Fibroblast of mammary gland (primary cell): ENCODE results near the gene TMEM187.

Experiments
- DNase-seq: peaks from one replicate; pipeline ENCODE4 v3.0.0-alpha.2; 2010; ENCODE audit warnings: low read depth
- H3K4me3 ChIP-seq: 2 replicates; pipeline ENCODE4 v1.5.1; 2011; ENCODE audit warnings: low read depth, mild to moderate bottlenecking, low read length, moderate library complexity; ENCODE audit not compliant: control insufficient read depth
- CTCF ChIP-seq: conservative IDR thresholded peaks from 2 replicates; pipeline ENCODE4 v1.5.1; 2011; ENCODE audit warnings: low read depth, low read length, inconsistent platforms; ENCODE audit not compliant: control insufficient read depth, insufficient read depth

The TMEM187 gene

GRCh38 chrX:154012336-154012991 lies 39.9 kb downstream of the TMEM187 start:
- DNase-seq: no peak
- no peak for TF ChIP-seq CTCF
- H3K4me3 ChIP-seq: no peak overlapping the region

GRCh38 chrX:154013001-154013421 lies 40.5 kb downstream of the TMEM187 start:
- no peak for TF ChIP-seq CTCF
- no peak for DNase-seq
- H3K4me3 ChIP-seq: no peak overlapping the region

GRCh38 chrX:154013614-154014360 lies 41.2 kb downstream of the TMEM187 start:
- H3K4me3 ChIP-seq: no peak overlapping the region
- DNase-seq: peak; percentile 38
- TF ChIP-seq CTCF: peak; percentile 82

- no peak for DNase-seq
- H3K4me3 ChIP-seq: no peak overlapping the region
- TF ChIP-seq CTCF: no peak
Observed at GRCh38 chrX:154014429-154015380, 42.2 kb downstream of the TMEM187 start.

GRCh38 chrX:154015581-154016264 lies 43.2 kb downstream of the TMEM187 start:
- no peak overlapping the region for H3K4me3 ChIP-seq
- no peak for TF ChIP-seq CTCF
- no peak for DNase-seq
